Peyer's patch (tissue), 4 donors: ENCODE results near the gene ARID1B. TPM values are rescaled to one million over a fixed set of nuclear protein-coding genes. Genes with fewer than 3 reads are reported as not detected.
A peak's percentile ranks its signal among the peaks of the same experiment; 100 is the strongest.

Experiments
- DNase-seq, 3 donors: peaks; one replicate each; pipeline ENCODE4 v3.0.0-alpha.2; 2017 to 2019
- H3K27ac ChIP-seq, 4 donors: fragments of 200-600 bp; sonication (generic); one replicate each; pipeline ENCODE4 v1.5.1; 2016 to 2019
- H3K27me3 ChIP-seq, 2 donors: fragments of 200-600 bp; sonication (generic); one replicate each; pipeline ENCODE4 v1.5.1; 2019
- H3K36me3 ChIP-seq, 3 donors: fragments of 200-600 bp; sonication (generic); one replicate each; pipeline ENCODE4 v1.5.1; 2016 to 2019
- H3K4me1 ChIP-seq, 4 donors: fragments of 200-600 bp; sonication (generic); one replicate each; pipeline ENCODE4 v1.5.1; 2016 to 2019
- H3K4me3 ChIP-seq, 4 donors: fragments of 200-600 bp; sonication (generic); 1 replicate in 3 of 4; 2 replicates in 1 of 4; pipeline ENCODE4 v1.5.1; 2016 to 2019; ENCODE audit warnings: mild to moderate bottlenecking in 1 of 4
- H3K9me3 ChIP-seq, 4 donors: fragments of 200-600 bp; sonication (generic); one replicate each; pipeline ENCODE4 v1.5.1; 2016 to 2019; ENCODE audit warnings: mild to moderate bottlenecking in 1 of 4
- POLR2A ChIP-seq, 2 donors: fragments of 450-650 bp; IDR thresholded peaks; one replicate each; pipeline ENCODE4 v1.5.1; 2017; ENCODE audit warnings: antibody characterized with exemption in 2 of 2, mild to moderate bottlenecking in 2 of 2, moderate library complexity in 2 of 2
- total RNA-seq, 4 donors: library from RNA; depleted of rRNA; stranded (reverse); fragments of >200 nt; gene quantifications; one replicate each; pipeline ENCODE4 v1.1.0, GENCODE V29; 2016
- TF ChIP-seq, protein P1 (sequence below), 6 experiments: fragments of 450-650 bp in 4 of 6; fragments of 200-600 bp in 2 of 6; sonication (generic) in 1 of 6; IDR thresholded peaks; one replicate each; pipeline ENCODE4 v1.5.1; 2017 to 2019; ENCODE audit warnings: antibody characterized with exemption in 6 of 6, mild to moderate bottlenecking in 3 of 6, moderate library complexity in 1 of 6

The ARID1B gene
- total RNA-seq, 4 donors from 2014 or later, result 117 to 174 (median 149) TPM

DNA sequence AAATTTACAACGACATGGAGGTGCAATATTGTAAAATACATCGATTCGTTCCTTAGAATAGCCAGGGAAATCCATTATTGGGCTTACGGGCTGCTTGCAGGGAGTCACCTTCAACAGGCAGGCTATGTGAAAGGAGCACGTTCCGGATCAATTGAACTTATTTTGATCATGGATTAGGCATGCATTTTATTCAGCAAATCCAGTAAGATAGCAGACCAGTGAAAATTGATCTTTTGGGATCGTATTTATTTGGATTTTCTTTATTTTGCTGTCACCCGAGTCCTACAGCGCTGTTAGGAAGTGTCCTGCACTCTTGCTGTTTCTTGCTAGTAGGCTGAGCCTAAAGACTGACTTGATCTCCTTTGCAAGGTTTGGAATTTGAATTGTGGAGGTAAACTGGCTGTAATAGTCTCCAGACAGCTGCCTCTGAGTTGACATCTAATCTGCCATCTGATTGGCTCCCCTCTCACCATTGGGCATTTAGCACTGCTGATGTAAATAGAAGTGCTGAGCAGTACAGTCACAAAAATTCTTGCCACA lies 3.0 kb downstream of the ARID1B start:
- Histone ChIP-seq H3K27me3 (no peaks in the 10 kb centered on the region), H3K4me1 (peaks cover 0 to 38% (median 2%) of the 10 kb centered on the region in 4 donors), H3K4me3 (peak overlapping the region; percentile 79 to 94 (median 89)), H3K9me3 (no peaks in the 10 kb centered on the region), H3K36me3 (no peaks in the 10 kb centered on the region), H3K27ac (peak overlapping the region; percentile 90 to 99 (median 98))
- peak in 2 of 3 donors; percentile 75 to 86 for DNase-seq
- peak; percentile 36 to 55 for TF ChIP-seq POLR2A (IDR thresholded peaks at IDR 0.05)
- TF ChIP-seq, protein P1, sequence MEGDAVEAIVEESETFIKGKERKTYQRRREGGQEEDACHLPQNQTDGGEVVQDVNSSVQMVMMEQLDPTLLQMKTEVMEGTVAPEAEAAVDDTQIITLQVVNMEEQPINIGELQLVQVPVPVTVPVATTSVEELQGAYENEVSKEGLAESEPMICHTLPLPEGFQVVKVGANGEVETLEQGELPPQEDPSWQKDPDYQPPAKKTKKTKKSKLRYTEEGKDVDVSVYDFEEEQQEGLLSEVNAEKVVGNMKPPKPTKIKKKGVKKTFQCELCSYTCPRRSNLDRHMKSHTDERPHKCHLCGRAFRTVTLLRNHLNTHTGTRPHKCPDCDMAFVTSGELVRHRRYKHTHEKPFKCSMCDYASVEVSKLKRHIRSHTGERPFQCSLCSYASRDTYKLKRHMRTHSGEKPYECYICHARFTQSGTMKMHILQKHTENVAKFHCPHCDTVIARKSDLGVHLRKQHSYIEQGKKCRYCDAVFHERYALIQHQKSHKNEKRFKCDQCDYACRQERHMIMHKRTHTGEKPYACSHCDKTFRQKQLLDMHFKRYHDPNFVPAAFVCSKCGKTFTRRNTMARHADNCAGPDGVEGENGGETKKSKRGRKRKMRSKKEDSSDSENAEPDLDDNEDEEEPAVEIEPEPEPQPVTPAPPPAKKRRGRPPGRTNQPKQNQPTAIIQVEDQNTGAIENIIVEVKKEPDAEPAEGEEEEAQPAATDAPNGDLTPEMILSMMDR (IDR thresholded peaks at IDR 0.05), result no peak

DNA sequence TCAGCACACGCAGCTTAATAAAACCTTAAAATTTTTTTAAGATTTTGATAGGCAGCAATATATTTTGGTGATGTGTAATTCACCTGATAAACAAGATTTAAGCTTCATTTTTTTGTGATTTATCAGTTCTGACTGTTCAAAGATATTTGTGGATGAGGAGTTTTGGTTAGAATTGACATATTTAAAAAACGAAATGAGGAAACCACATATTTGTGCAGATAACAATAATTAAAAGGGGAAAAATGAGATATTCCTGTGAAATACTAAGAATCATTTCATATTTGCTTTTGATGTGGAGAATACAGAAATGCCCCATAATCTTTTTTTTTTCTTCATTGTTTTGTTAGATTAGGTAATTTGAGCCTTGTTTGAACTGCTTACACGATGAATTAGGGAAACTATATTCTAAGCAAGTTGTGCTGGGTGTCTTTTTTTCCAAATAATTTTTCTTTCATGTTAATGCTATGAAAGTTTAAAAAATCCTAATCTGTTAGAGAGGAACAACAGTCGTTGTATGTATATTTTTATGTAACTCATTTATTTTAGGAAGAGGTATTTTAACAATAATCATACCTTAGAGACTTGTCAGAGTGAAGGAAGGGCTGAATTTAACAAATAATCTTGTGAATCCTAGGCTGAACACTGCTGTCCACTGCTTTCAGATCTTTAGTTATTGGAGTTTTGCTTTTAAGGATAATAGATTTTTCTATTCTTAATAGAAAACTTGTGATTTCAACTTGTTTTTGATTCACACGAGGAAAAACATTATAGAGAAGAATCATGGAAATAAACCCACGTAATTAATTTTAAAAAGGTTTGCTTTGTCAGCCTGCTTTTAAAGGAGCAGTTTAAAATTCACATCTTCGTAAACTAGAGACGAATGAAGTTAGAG lies 4.0 kb downstream of the ARID1B start:
- Histone ChIP-seq H3K4me3 (peak overlapping the region; percentile 79 to 94 (median 89)), H3K4me1 (peaks cover 0 to 31% (median 0%) of the 10 kb centered on the region in 4 donors), H3K27ac (peak overlapping the region in 3 of 4 donors; percentile 90 to 98 (median 98)), H3K9me3 (no peaks in the 10 kb centered on the region), H3K27me3 (no peaks in the 10 kb centered on the region), H3K36me3 (no peaks in the 10 kb centered on the region)
- TF ChIP-seq, protein P1 (IDR thresholded peaks at IDR 0.05), result no peak
- TF ChIP-seq POLR2A (IDR thresholded peaks at IDR 0.05), result no peak
- no peak for DNase-seq

DNA sequence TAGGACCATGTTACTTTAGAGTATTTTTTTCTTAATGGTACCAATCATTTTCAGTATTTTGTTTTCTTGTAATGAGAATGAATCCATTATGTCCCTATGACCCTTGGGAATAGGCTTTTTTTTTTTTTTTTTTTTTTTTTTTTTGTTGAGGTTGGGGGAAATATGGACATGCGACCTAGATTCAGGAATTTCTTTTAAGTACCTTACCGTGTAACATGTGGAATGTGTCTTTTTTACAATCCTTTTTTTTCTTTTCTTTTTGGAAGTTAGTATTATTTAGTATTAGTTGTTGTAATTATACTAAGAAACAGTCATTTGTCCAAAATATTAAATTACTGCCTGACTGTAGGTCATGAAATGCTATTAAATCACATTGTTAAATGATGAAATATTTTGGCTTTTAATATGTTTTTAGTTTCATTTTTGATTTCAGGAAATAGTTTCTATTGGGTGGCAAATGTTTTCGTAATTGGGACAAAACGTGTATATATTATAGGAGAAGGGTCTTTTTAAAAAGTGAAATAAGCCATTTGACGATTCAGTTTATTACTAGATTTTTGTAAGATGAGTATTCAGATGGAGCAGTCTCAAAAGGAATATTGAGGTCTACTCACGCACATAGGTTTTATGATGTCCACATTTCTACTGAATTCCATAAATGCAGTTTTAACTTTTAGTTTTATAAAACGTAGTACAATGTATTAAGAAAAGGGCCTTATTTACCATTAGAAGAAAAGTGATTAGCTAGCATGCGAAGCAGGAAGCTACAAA lies 4.9 kb downstream of the ARID1B start:
- H3K4me1 ChIP-seq, result peaks cover 0 to 33% (median 0%) of the 10 kb centered on the region in 4 donors
- no peak for DNase-seq
- peak overlapping the region; percentile 43 to 98 (median 70) for H3K27ac ChIP-seq

DNA sequence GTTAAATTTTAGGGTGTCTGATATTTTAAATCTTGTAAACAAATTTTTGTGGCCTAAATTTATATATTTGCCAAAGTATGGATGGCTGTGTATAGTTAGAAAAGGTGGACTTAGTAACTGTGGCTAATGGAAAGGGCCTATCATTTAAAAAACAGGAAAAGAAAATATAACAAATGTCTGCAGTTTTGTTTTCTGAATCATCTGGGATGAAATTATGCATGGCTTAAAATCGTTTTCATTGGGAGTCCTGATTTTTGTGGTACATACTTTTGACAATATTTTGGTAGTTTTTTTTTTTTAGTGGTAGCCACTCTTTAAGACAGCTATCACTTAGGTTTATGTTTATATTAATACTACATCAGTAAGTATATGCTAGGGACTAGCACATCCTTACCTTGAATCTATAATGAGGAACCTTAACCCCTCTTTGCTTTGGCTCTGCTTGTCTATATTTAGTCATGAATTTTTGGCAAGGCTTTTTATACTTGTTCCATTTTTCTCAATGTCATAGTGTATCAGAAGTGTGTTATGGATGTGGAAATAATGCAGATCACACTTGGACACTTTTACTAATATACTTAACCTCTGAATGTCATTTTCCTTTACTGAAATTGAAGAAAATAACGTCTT lies 5.6 kb downstream of the ARID1B start:
- no peaks in the 10 kb centered on the region for H3K36me3 ChIP-seq
- TF ChIP-seq, protein P1 (IDR thresholded peaks at IDR 0.05), result no peak
- no peak for TF ChIP-seq POLR2A (IDR thresholded peaks at IDR 0.05)
- H3K4me1 ChIP-seq, result peaks cover 0 to 40% (median 1%) of the 10 kb centered on the region in 4 donors
- no peak for DNase-seq
- peak overlapping the region; percentile 43 to 98 (median 70) for H3K27ac ChIP-seq
- no peaks in the 10 kb centered on the region for H3K27me3 ChIP-seq
- peak overlapping the region in 3 of 4 donors; percentile 8 to 94 (median 28) for H3K4me3 ChIP-seq
- H3K9me3 ChIP-seq, result no peaks in the 10 kb centered on the region

More for the DNA sequence above, 4.9 kb downstream of the ARID1B start:
- no peak for TF ChIP-seq POLR2A (IDR thresholded peaks at IDR 0.05)
- TF ChIP-seq, protein P1 (IDR thresholded peaks at IDR 0.05), result no peak
- H3K9me3 ChIP-seq, result no peaks in the 10 kb centered on the region
- no peaks in the 10 kb centered on the region for H3K27me3 ChIP-seq
- H3K4me3 ChIP-seq, result peak overlapping the region; percentile 8 to 94 (median 89)
- H3K36me3 ChIP-seq, result no peaks in the 10 kb centered on the region

DNA sequence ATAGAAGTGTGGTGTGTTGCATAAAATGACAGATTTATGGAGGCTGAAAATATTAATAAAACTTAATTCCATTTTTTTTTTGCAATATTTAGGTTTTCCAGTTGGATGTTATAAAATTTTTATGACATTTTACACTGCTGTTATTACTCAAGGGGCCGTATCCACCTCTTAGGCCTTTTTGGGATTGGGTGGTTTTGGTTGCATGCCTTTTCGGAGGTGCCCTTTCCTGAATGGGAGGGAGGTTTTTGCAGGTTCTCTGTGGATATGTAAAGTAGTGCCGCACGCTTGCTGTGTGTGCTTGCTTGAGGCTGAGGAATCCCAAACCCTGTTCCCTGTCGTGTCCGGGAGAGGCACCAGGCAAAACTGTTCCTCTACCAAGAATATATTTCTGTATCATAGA lies 6.8 kb downstream of the ARID1B start:
- H3K4me1 ChIP-seq, result peaks cover 0 to 46% (median 5%) of the 10 kb centered on the region in 4 donors
- no peaks in the 10 kb centered on the region for H3K36me3 ChIP-seq
- no peak for TF ChIP-seq POLR2A (IDR thresholded peaks at IDR 0.05)
- TF ChIP-seq, protein P1 (IDR thresholded peaks at IDR 0.05), result no peak
- H3K27ac ChIP-seq, result no peak overlapping the region
- no peaks in the 10 kb centered on the region for H3K9me3 ChIP-seq
- no peaks in the 10 kb centered on the region for H3K27me3 ChIP-seq
- no peak for DNase-seq
- H3K4me3 ChIP-seq, result no peak overlapping the region
